ENCODE results near the gene SUCNR1. TPM values are rescaled to one million over a fixed set of nuclear protein-coding genes. Genes with fewer than 3 reads are reported as not detected.

Gene SUCNR1
- total RNA-seq, 2 donors from 2014 or later: not detected

DNA sequence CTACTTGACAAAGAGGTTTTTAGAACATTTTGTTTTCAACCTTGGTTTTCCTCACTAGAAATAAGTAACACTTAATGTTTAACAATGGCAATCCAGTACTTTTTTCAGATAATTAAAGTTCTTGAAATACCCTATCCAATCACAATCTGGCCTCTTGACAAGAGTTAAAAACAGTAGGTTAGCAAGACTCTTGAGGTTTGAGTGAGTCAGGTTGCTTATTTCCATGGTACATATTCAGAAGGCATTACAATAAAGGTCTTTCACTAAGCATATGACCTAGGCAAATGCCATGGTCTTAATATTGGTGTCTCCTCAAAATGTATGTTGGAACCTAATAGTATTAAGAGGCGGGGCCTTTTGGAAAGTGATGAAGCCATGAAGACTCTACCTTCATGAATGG is 5.6 kb downstream of the SUCNR1 start:
- no peaks in the 10 kb centered on the region for H3K27me3 Mint-ChIP-seq (ENCODE audit: insufficient read depth)
- no peak overlapping the region for H3K27ac Mint-ChIP-seq
- no peaks in the 10 kb centered on the region for H3K9me3 Mint-ChIP-seq
- no peaks in the 10 kb centered on the region for H3K4me1 Mint-ChIP-seq
- Histone ChIP-seq H3K27ac (ENCODE audit: low read depth, low read length) (no peak overlapping the region), H3K4me3 (ENCODE audit: low read length) (no peak overlapping the region), H3K27me3 (ENCODE audit: control insufficient read depth, insufficient read depth, low read length, poor library complexity, severe bottlenecking) (no peaks in the 10 kb centered on the region), H3K9me3 (ENCODE audit: control insufficient read depth, low read length) (no peaks in the 10 kb centered on the region), H3K9ac (ENCODE audit: extremely low read depth, low read length, poor library complexity, severe bottlenecking) (no peak overlapping the region), H3K36me3 (ENCODE audit: control insufficient read depth, insufficient read depth, low read length) (no peaks in the 10 kb centered on the region), H3K4me1 (ENCODE audit: control insufficient read depth, insufficient read depth, low read length) (no peaks in the 10 kb centered on the region)
- TF ChIP-seq, protein P1, sequence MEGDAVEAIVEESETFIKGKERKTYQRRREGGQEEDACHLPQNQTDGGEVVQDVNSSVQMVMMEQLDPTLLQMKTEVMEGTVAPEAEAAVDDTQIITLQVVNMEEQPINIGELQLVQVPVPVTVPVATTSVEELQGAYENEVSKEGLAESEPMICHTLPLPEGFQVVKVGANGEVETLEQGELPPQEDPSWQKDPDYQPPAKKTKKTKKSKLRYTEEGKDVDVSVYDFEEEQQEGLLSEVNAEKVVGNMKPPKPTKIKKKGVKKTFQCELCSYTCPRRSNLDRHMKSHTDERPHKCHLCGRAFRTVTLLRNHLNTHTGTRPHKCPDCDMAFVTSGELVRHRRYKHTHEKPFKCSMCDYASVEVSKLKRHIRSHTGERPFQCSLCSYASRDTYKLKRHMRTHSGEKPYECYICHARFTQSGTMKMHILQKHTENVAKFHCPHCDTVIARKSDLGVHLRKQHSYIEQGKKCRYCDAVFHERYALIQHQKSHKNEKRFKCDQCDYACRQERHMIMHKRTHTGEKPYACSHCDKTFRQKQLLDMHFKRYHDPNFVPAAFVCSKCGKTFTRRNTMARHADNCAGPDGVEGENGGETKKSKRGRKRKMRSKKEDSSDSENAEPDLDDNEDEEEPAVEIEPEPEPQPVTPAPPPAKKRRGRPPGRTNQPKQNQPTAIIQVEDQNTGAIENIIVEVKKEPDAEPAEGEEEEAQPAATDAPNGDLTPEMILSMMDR (conservative IDR thresholded peaks at IDR 0.05): no peak
- no peak for DNase-seq
- 14 to 49% methylated on average over 1 of the region's 1 CpG for WGBS, 2 experiments (ENCODE audit: insufficient coverage in 1 of 2, insufficient read length in 1 of 2)
- no peak overlapping the region for H3K4me3 Mint-ChIP-seq
- H3K36me3 Mint-ChIP-seq (ENCODE audit: low read depth): no peaks in the 10 kb centered on the region

DNA sequence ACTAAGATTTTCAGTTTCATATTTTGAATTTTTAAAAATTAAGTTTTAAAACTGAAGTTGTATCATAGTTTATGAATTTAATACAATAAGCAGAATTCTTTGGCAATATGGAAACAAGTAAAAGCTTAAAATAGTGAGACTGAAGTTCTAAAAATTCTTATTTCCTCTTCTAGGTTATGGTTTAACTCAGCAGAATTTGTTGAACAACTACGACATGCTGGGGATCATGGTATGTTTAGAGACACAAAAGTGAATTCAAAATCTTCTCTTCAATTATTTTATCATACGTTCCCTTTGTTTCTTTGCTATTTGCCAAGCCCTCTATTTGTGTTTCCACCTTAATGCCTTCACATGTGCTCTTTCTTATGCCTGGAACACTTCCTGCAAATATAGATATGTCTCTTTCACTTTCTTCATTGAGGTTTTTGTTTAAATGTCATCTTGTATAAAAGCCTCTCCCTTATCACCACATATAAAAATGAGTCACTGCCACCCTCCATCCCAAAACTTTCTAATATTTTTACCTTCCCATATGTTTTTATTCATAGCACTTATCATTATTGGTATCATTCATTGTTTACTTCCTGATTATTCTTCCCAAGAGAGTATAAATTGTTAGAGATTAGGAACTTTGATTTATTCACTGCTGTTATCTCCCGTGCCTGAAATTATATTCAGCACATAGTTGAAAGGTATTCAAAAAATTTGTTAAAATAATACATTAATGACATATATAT is 6.4 kb downstream of the SUCNR1 start:
- Mint-ChIP-seq H3K9me3 (no peaks in the 10 kb centered on the region), H3K4me1 (no peaks in the 10 kb centered on the region), H3K27ac (no peak overlapping the region), H3K27me3 (ENCODE audit: insufficient read depth) (no peaks in the 10 kb centered on the region), H3K36me3 (ENCODE audit: low read depth) (no peaks in the 10 kb centered on the region), H3K4me3 (no peak overlapping the region)
- 67 to 97% methylated on average over 1 to 2 of the region's 3 CpGs for WGBS, 2 experiments (ENCODE audit: insufficient coverage in 1 of 2, insufficient read length in 1 of 2)
- no peak overlapping the region for H3K9ac ChIP-seq (ENCODE audit: extremely low read depth, low read length, poor library complexity, severe bottlenecking)
- no peaks in the 10 kb centered on the region for H3K4me1 ChIP-seq (ENCODE audit: control insufficient read depth, insufficient read depth, low read length)
- H3K27ac ChIP-seq (ENCODE audit: low read depth, low read length): no peak overlapping the region
- TF ChIP-seq, protein P1 (conservative IDR thresholded peaks at IDR 0.05): no peak
- H3K36me3 ChIP-seq (ENCODE audit: control insufficient read depth, insufficient read depth, low read length): no peaks in the 10 kb centered on the region
- no peak overlapping the region for H3K4me3 ChIP-seq (ENCODE audit: low read length)
- H3K27me3 ChIP-seq (ENCODE audit: control insufficient read depth, insufficient read depth, low read length, poor library complexity, severe bottlenecking): no peaks in the 10 kb centered on the region
- no peaks in the 10 kb centered on the region for H3K9me3 ChIP-seq (ENCODE audit: control insufficient read depth, low read length)
- DNase-seq: no peak

DNA sequence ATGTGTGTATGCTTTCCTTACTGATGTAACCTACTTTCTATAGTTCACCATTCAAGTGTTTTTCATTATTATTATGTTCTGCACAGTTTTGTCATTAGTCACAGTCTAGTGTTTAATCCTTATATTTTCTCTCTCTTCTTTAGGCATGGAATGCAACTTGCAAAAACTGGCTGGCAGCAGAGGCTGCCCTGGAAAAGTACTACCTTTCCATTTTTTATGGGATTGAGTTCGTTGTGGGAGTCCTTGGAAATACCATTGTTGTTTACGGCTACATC is 6.9 kb downstream of the SUCNR1 start:
- TF ChIP-seq, protein P1 (conservative IDR thresholded peaks at IDR 0.05): no peak
- no peaks in the 10 kb centered on the region for H3K4me1 Mint-ChIP-seq
- Histone ChIP-seq H3K4me3 (ENCODE audit: low read length) (no peak overlapping the region), H3K27ac (ENCODE audit: low read depth, low read length) (no peak overlapping the region), H3K4me1 (ENCODE audit: control insufficient read depth, insufficient read depth, low read length) (no peaks in the 10 kb centered on the region), H3K9me3 (ENCODE audit: control insufficient read depth, low read length) (no peaks in the 10 kb centered on the region), H3K9ac (ENCODE audit: extremely low read depth, low read length, poor library complexity, severe bottlenecking) (no peak overlapping the region), H3K36me3 (ENCODE audit: control insufficient read depth, insufficient read depth, low read length) (no peaks in the 10 kb centered on the region), H3K27me3 (ENCODE audit: control insufficient read depth, insufficient read depth, low read length, poor library complexity, severe bottlenecking) (no peaks in the 10 kb centered on the region)
- no peak overlapping the region for H3K27ac Mint-ChIP-seq
- DNase-seq: no peak
- H3K27me3 Mint-ChIP-seq (ENCODE audit: insufficient read depth): no peaks in the 10 kb centered on the region
- no peaks in the 10 kb centered on the region for H3K9me3 Mint-ChIP-seq
- H3K4me3 Mint-ChIP-seq: no peak overlapping the region
- no peaks in the 10 kb centered on the region for H3K36me3 Mint-ChIP-seq (ENCODE audit: low read depth)
- WGBS, 2 experiments (ENCODE audit: insufficient coverage in 1 of 2, insufficient read length in 1 of 2): 85 to 90% methylated on average over 2 of the region's 2 CpGs

All from endodermal cell (in vitro differentiated cells).